IPS DF 4.7 (cell line): ENCODE results near the gene GNAI2.
"Not testable (repeated sequence)": the region's sequence is repeated elsewhere in the genome, so short reads cannot be mapped to it uniquely, and the experiment has no call there.

Source experiments
- DNase-seq: peaks from one replicate; pipeline ENCODE4 v3.0.0-alpha.2; 2013; ENCODE audit warnings: low spot score; ENCODE audit errors: extremely low read depth

GNAI2 gene

DNA sequence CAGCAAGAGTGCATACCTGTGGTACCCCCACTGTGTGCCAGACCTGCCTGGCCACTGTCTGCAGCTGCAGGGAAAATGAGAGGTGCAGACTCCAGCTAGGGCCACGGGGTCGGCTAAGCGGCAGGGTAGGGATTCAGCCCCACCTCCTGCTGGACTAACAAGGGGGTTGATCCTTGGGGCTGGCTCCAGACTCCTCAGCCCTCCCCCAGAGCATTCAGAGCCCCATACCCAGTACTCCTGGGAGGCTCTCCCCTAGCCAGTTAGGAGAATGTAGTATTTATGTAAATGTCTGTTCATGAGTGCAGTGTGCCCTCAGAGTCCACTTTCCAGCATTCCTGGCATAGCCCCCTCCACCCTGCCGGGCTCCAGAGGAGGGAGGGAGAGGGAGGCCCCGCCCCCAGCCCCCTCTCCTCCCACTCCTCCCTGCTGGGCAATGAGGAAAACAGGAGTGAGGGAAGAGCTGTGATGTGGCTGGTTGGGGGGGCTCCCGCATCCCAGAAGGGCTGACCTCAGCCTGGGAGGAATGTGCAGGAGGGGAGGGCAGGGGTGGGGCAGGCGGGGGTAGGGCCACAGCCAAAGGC is 28.5 kb downstream of the GNAI2 start:
- no peak for DNase-seq

GRCh38 chr3:50264964-50265485 is 29.0 kb downstream of the GNAI2 start:
- DNase-seq, result no peak

DNA sequence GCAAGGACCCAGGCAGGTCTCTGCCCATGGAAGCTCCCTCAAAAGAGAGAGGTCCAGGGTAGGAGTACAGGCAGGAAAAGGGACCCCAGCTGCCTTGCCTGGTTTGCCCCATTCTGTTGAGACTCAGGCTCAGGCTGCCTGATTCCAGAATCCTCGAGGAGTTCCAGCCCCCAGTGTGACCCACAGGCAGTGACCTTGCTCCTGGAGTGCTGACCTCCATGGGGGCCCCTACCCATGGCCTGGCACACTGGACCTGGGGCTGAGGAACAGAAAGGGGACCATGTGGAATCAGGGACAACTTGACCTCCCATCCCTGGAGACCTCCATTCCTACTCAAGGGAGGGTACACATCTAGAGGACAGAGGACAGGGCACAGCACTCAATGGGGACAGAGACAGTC is 29.6 kb downstream of the GNAI2 start:
- no peak for DNase-seq

DNA sequence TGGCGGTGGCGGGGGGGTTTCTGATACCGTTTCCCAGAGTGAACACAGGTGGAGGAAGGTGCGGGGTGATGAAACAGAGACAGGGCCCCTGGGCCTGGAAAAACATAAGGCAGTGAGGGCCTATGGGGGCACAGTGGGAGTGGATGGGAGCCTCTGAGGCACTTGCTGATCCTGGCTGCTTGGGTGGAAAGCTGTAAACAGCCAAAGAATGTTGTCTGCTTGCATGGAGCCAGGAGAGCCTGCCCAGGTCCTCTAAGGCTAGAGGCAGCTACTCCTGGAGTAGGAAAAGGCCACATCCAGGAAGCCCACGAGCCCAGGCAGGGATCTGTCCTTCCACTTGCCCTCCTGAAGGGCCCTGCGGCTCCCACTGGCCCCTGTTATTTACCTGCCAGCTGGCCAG is 30.0 kb downstream of the GNAI2 start:
- no peak for DNase-seq

GRCh38 chr3:50266836-50267235 is 30.8 kb downstream of the GNAI2 start:
- DNase-seq, result no peak

- DNase-seq, result no peak
Observed at GRCh38 chr3:50267280-50267913, 31.4 kb downstream of the GNAI2 start.

DNA sequence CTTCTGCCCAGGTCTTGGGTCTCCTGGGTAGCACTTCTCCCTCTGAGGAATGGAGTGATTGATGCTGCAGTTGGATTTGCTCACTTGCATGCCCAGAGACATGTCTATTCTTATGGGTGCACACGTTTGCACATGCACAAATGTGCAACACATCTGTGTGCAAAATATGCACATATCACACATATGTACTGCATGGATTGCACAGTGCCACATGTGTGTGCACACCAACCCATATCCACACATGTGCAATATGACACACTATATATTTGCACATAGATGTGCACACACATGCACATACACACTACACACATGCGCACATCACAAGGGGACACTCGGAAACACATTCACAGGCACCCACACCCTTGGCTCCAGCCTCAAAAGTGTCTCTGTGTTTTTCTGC is 32.3 kb downstream of the GNAI2 start:
- no peak for DNase-seq

- no peak for DNase-seq
Observed at GRCh38 chr3:50268703-50269451, 32.9 kb downstream of the GNAI2 start, which contains the start of gene SEMA3B. Gene SEMA3B (plus strand): TSS chr3:50269147. CDS start chr3:50269241, 94 bp downstream.

DNA sequence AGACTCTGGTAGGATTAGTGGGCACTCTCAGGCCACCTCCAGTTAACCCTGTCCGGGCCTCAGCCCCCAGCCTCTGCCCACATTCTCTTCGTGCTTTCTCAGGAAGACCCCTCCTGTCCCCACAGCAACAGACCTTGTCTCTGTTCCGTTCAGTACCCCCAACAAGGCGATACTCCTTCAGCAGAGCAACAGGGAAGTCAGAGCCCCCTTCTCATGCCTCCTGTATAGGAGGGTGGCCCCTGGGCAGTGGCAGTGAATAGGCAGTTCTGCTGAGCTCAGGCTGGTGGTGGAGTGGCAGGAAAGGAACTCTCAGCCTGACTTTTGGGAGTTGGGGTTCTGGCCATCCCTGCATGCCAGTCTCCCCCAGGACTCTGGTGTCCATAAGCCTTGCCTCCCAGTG is 33.5 kb downstream of the GNAI2 start:
- no peak for DNase-seq

- no peak for DNase-seq
Observed at GRCh38 chr3:50269977-50270413, 34.0 kb downstream of the GNAI2 start.

GRCh38 chr3:50270422-50271224 is 34.6 kb downstream of the GNAI2 start:
- no peak for DNase-seq

DNA sequence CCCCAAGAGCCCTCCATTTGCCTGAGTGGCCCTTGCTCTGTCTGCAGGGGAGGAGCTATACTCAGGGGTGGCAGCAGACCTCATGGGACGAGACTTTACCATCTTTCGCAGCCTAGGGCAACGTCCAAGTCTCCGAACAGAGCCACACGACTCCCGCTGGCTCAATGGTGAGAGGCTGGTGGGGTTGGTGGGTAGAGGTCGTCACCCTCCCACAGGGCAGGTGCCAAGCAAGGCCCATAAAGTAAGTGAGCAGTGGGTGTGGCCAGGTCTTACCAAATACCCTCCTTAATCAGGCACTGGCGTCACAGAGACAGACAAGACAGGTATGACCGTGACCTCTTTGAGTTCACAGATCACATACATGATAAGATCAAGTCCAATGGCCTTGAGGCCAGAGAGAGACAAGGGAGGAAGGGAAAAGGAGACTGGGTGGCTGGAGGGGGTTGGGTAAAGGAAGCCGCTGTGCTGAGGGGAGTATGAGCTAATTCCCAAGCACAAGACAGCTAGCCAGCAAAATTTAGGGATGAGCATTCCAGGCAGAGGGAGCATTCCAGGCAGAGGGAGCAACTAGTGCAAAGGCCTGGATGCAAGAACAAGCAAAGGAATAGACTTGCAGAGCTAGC is 35.4 kb downstream of the GNAI2 start:
- DNase-seq, result no peak

GRCh38 chr3:50272538-50272910 is 36.5 kb downstream of the GNAI2 start:
- DNase-seq, result not testable (repeated sequence)

DNA sequence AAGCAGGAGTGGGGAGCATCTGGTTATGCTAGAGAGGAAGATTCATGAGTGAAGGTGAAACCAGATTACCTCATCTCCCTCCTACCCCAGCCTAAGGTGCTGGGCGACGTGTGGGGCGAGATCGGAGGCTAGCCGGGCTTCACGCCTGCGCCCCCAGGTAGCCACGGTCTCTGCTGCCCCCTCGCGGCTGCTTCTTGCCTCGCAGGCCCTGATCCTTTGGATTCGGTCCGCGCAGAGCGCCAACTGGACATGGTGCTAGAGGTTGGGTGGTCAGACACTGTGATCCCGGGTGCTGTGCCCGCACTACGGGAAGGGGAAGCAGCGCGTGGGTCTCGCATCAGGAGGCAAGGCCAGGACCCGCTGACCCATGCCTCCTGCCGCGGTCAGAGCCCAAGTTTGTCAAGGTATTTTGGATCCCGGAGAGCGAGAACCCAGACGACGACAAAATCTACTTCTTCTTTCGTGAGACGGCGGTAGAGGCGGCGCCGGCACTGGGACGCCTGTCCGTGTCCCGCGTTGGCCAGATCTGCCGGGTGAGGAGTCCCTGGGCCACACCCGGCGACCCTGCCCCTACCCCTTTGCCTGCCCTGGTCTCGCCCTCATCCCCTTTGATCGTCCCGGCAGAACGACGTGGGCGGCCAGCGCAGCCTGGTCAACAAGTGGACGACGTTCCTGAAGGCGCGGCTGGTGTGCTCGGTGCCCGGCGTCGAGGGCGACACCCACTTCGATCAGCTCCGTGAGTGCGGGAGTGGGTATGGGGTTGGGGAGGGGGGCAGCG is 37.1 kb downstream of the GNAI2 start:
- DNase-seq, result no peak

DNA sequence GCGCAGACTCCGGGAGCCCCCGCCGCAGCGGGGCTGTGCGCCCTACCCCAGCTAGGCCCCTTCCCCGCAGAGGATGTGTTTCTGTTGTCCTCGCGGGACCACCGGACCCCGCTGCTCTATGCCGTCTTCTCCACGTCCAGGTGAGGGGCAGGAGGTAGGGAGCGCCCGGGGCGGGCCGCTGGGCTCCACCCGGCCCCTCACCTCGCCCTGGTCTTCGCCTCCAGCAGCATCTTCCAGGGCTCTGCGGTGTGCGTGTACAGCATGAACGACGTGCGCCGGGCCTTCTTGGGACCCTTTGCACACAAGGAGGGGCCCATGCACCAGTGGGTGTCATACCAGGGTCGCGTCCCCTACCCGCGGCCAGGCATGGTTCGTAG is 37.7 kb downstream of the GNAI2 start:
- DNase-seq, result no peak

- no peak for DNase-seq
Observed at GRCh38 chr3:50274371-50275104, 38.5 kb downstream of the GNAI2 start.

GRCh38 chr3:50275141-50275995 is 39.4 kb downstream of the GNAI2 start:
- no peak for DNase-seq

DNA sequence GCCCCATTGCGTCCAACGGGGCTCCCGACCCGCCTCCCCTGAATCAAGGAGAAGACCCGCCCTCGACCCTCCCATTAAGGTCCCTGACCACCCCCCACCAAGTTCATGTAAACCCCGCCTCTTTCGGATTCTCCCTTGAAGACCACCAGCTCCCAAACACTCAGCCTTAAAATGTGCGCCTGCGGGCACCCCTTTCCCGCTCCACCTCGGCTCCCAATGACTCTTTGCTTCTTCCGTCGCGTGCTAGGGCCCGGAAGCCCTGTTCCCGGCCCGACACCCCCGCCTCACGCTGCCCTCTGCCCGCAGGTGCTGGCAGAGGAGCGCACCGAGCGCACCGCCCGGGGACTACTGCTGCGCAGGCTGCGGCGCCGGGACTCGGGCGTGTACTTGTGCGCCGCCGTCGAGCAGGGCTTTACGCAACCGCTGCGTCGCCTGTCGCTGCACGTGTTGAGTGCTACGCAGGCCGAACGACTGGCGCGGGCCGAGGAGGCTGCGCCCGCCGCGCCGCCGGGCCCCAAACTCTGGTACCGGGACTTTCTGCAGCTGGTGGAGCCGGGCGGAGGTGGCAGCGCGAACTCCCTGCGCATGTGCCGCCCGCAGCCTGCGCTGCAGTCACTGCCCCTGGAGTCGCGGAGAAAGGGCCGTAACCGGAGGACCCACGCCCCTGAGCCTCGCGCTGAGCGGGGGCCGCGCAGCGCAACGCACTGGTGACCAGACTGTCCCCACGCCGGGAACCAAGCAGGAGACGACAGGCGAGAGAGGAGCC is 40.2 kb downstream of the GNAI2 start:
- DNase-seq, result no peak
